HepG2 (cell line): Measurements from ENCODE around the gene PIK3CA. TPM values are rescaled to one million over a fixed set of nuclear protein-coding genes. Genes with fewer than 3 reads are reported as not detected.

Source experiments
- AHR ChIP-seq: IDR thresholded peaks from 2 replicates; pipeline ENCODE4 v1.6.1; 2018; ENCODE audit warnings: missing genetic modification reagents, missing compliant biosample characterization
- ATF7 ChIP-seq, 2 experiments: fragments of 450-650 bp in 1 of 2; sonication (generic) in 1 of 2; formaldehyde crosslinking in 1 of 2; IDR thresholded peaks; 2 replicates each; pipeline versions ENCODE4 v1.4.0 to v1.6.1; 2016 to 2020; ENCODE audit warnings: antibody characterized with exemption in 1 of 2, mild to moderate bottlenecking in 1 of 2, missing genetic modification reagents in 1 of 2
- BORCS8-MEF2B ChIP-seq: sonication (generic); formaldehyde crosslinking; IDR thresholded peaks from 2 replicates; pipeline ENCODE4 v1.8.0; 2022; ENCODE audit warnings: mild to moderate bottlenecking, missing genetic modification reagents
- CBFB ChIP-seq: sonication (generic); formaldehyde crosslinking; IDR thresholded peaks from 2 replicates; pipeline ENCODE4 v1.4.0; 2020; ENCODE audit warnings: missing genetic modification reagents
- DBP ChIP-seq: sonication (generic); formaldehyde crosslinking; IDR thresholded peaks from 2 replicates; pipeline ENCODE4 v1.4.0; 2020; ENCODE audit warnings: missing genetic modification reagents; ENCODE audit errors: not compliant biosample characterization
- DNMT1 ChIP-seq: sonication (generic); formaldehyde crosslinking; IDR thresholded peaks from 2 replicates; pipeline ENCODE4 v1.5.1; 2020; ENCODE audit warnings: mild to moderate bottlenecking, missing genetic modification reagents
- DPF2 ChIP-seq: sonication (generic); formaldehyde crosslinking; IDR thresholded peaks from 2 replicates; pipeline ENCODE4 v1.4.0; 2020; ENCODE audit warnings: mild to moderate bottlenecking, low read depth, missing genetic modification reagents, borderline replicate concordance
- POLR2G ChIP-seq: fragments of 200-400 bp; formaldehyde crosslinking; IDR thresholded peaks from 2 replicates; pipeline ENCODE4 v1.6.1; 2018; ENCODE audit warnings: mild to moderate bottlenecking, low read depth, low read length, moderate library complexity
- PRPF4 ChIP-seq: fragments of 200-400 bp; formaldehyde crosslinking; IDR thresholded peaks from 2 replicates; pipeline ENCODE4 v1.6.1; 2016; ENCODE audit warnings: low read length, low read depth; ENCODE audit not compliant: poor library complexity, severe bottlenecking
- RXRB ChIP-seq: IDR thresholded peaks from 2 replicates; pipeline ENCODE4 v1.6.1; 2016; ENCODE audit warnings: borderline replicate concordance, missing genetic modification reagents, missing compliant biosample characterization
- TEAD3 ChIP-seq: optimal IDR thresholded peaks from 2 replicates; pipeline ENCODE3; 2016; ENCODE audit warnings: borderline replicate concordance
- TFDP2 ChIP-seq: sonication (generic); formaldehyde crosslinking; IDR thresholded peaks from 2 replicates; pipeline ENCODE4 v1.4.0; 2020; ENCODE audit warnings: missing genetic modification reagents
- THYN1 ChIP-seq: sonication (generic); formaldehyde crosslinking; IDR thresholded peaks from 2 replicates; pipeline ENCODE4 v1.8.1; 2023; ENCODE audit warnings: low read depth, mild to moderate bottlenecking, moderate library complexity, missing genetic modification reagents, borderline replicate concordance
- ZBTB20 ChIP-seq: sonication (generic); formaldehyde crosslinking; IDR thresholded peaks from 2 replicates; pipeline ENCODE4 v1.8.1; 2023; ENCODE audit warnings: missing genetic modification reagents, low read depth, mild to moderate bottlenecking, borderline replicate concordance
- ZBTB21 ChIP-seq: sonication (generic); formaldehyde crosslinking; IDR thresholded peaks from 2 replicates; pipeline ENCODE4 v1.4.0; 2020; ENCODE audit warnings: missing genetic modification reagents
- ZBTB39 ChIP-seq: sonication (generic); formaldehyde crosslinking; IDR thresholded peaks from 2 replicates; pipeline ENCODE4 v1.5.0; 2020; ENCODE audit warnings: missing genetic modification reagents
- ZKSCAN5 ChIP-seq: sonication (generic); formaldehyde crosslinking; IDR thresholded peaks from 2 replicates; pipeline ENCODE4 v1.5.1; 2020; ENCODE audit warnings: mild to moderate bottlenecking, missing genetic modification reagents
- ZMYM4 ChIP-seq: sonication (generic); formaldehyde crosslinking; IDR thresholded peaks from 2 replicates; pipeline ENCODE4 v1.8.1; 2023; ENCODE audit warnings: mild to moderate bottlenecking, missing genetic modification reagents
- ZNF138 ChIP-seq: sonication (generic); formaldehyde crosslinking; IDR thresholded peaks from 2 replicates; pipeline ENCODE4 v1.5.0; 2020; ENCODE audit warnings: mild to moderate bottlenecking, low read depth, missing genetic modification reagents
- ZNF180 ChIP-seq: sonication (generic); formaldehyde crosslinking; IDR thresholded peaks from 2 replicates; pipeline ENCODE4 v1.4.0; 2020; ENCODE audit warnings: low read depth, missing genetic modification reagents, borderline replicate concordance
- ZNF263 ChIP-seq: sonication (generic); formaldehyde crosslinking; IDR thresholded peaks from 2 replicates; pipeline ENCODE4 v1.4.0; 2020; ENCODE audit warnings: missing genetic modification reagents
- ZNF3 ChIP-seq: IDR thresholded peaks from 2 replicates; pipeline ENCODE4 v1.7.0; 2017; ENCODE audit warnings: inconsistent platforms
- ZNF431 ChIP-seq: sonication (generic); formaldehyde crosslinking; IDR thresholded peaks from 2 replicates; pipeline ENCODE4 v1.9.0; 2022; ENCODE audit warnings: missing genetic modification reagents, low read depth, mild to moderate bottlenecking, borderline replicate concordance
- ZNF720 ChIP-seq: sonication (generic); formaldehyde crosslinking; IDR thresholded peaks from 2 replicates; pipeline ENCODE4 v1.4.0; 2020; ENCODE audit warnings: missing genetic modification reagents
- ZNF724P ChIP-seq: sonication (generic); formaldehyde crosslinking; IDR thresholded peaks from 2 replicates; pipeline ENCODE4 v1.8.0; 2022; ENCODE audit warnings: missing genetic modification reagents, borderline replicate concordance
- polyA plus RNA-seq, 8 experiments: library from polyadenylated mRNA; depleted of rRNA in 3 of 8; stranded (reverse) in 7 of 8; unstranded in 1 of 8; fragments of >200 nt; fragmentation: Illumina TruSeq in 4 of 8; extraction: Trizol in 4 of 8; gene quantifications; 2 replicates each; pipeline versions ENCODE4 v1.2.1 to v1.2.3, GENCODE V29; 2011 to 2016; ENCODE audit warnings: low read depth in 4 of 8, missing spikeins in 1 of 8, mixed read lengths in 1 of 8; ENCODE audit not compliant: insufficient read depth in 1 of 8
- total RNA-seq, 5 experiments: library from RNA; depleted of rRNA; stranded (reverse); fragments of >200 nt; fragmentation: Illumina TruSeq; extraction: Trizol; gene quantifications; 2 replicates each; pipeline ENCODE4 v1.2.3, GENCODE V29; 2016; ENCODE audit warnings: low read depth in 1 of 5

Gene PIK3CA
- total and polyA plus RNA-seq, 2 of the 13 experiments (the other 11 are each of a cell fraction or from before 2014, with no cell fraction given): 5.7 to 11.4 TPM

- TF ChIP-seq ZNF724P (CRISPR knock-in tag): no peak
- TF ChIP-seq POLR2G: no peak
- no peak for TF ChIP-seq ZNF263 (CRISPR knock-in tag)
- TF ChIP-seq ZMYM4 (CRISPR knock-in tag): no peak
- TF ChIP-seq ZNF3 (CRISPR knock-in tag): no peak
- TF ChIP-seq DPF2 (CRISPR knock-in tag): no peak
- TF ChIP-seq ZNF138 (CRISPR knock-in tag): no peak
- TF ChIP-seq ZBTB20: no peak
- no peak for TF ChIP-seq ZKSCAN5 (CRISPR knock-in tag)
- TF ChIP-seq TEAD3 (CRISPR knock-in tag): no peak
- no peak for TF ChIP-seq ZNF431 (CRISPR knock-in tag)
- TF ChIP-seq ATF7 (IDR thresholded peaks at IDR 0.05): no peak
- TF ChIP-seq ATF7 (CRISPR knock-in tag; IDR thresholded peaks at IDR 0.05): no peak
- TF ChIP-seq DBP: no peak
- no peak for TF ChIP-seq DNMT1
- no peak for TF ChIP-seq ZBTB21
- no peak for TF ChIP-seq PRPF4
- peak; percentile 29; the same call in 1 of the 2 replicates for TF ChIP-seq BORCS8-MEF2B (CRISPR knock-in tag)
- no peak for TF ChIP-seq TFDP2 (CRISPR knock-in tag)
- no peak for TF ChIP-seq ZNF720 (CRISPR knock-in tag)
- no peak for TF ChIP-seq AHR (CRISPR knock-in tag)
- no peak for TF ChIP-seq ZNF180
- TF ChIP-seq THYN1 (CRISPR knock-in tag): no peak
- no peak for TF ChIP-seq CBFB
- no peak for TF ChIP-seq ZBTB39 (CRISPR knock-in tag)
- TF ChIP-seq RXRB (CRISPR knock-in tag): no peak
These were observed 654 bp downstream of the PIK3CA start (continued) for GRCh38 chr3:179148616-179149405.
